Measurements from ENCODE around the gene TTLL3. TPM values are rescaled to one million over a fixed set of nuclear protein-coding genes. Genes with fewer than 3 reads are reported as not detected.
A peak's percentile ranks its signal among the peaks of the same experiment; 100 is the strongest.
"Not testable (repeated sequence)": the region's sequence is repeated elsewhere in the genome, so short reads cannot be mapped to it uniquely, and the experiment has no call there.

Gene TTLL3
- total RNA-seq, 5 donors from 2014 or later (not counting 1 experiment from before 2014, with no cell fraction given), result 59.8 to 94.9 (median 67.4) TPM

GRCh38 chr3:9869955-9870354 lies 59.9 kb downstream of the TTLL3 start:
- CTCF ChIA-PET, result no interaction called here

GRCh38 chr3:9870978-9871377 lies 60.9 kb downstream of the TTLL3 start:
- Mint-ChIP-seq H3K36me3 (no peaks in the 10 kb centered on the region), H3K4me3 (no peak overlapping the region), H3K9me3 (no peaks in the 10 kb centered on the region), H3K4me1 (no peaks in the 10 kb centered on the region), H3K27me3 (no peaks in the 10 kb centered on the region), H3K27ac (no peak overlapping the region)
- Histone ChIP-seq H3K36me3 (ENCODE audit: control insufficient read depth in 2 of 2, extremely low read depth in 1 of 2, insufficient read depth in 1 of 2, low read length in 1 of 2) (no peaks in the 10 kb centered on the region), H3K27me3 (replicated peaks in 1 of 2; ENCODE audit: control insufficient read depth in 2 of 2, extremely low read depth in 1 of 2, insufficient read depth in 2 of 2, low read length in 1 of 2) (no peaks in the 10 kb centered on the region), H3K4me1 (ENCODE audit: control insufficient read depth in 1 of 2, extremely low read depth in 1 of 2, insufficient read depth in 2 of 2, low read length in 2 of 2) (no peaks in the 10 kb centered on the region), H3K4me3 (ENCODE audit: control insufficient read depth in 1 of 2, extremely low read depth in 1 of 2, low read length in 1 of 2) (no peak overlapping the region), H3K9me3 (no peaks in the 10 kb centered on the region), H3K27ac (ENCODE audit: low read length) (no peak overlapping the region)
- ChIA-PET CTCF (interaction anchor here in 1 of 2 donors (0.7 kb wide), 1 partner anchor 62 kb away, joined by 3 read pairs; no protein-coding TSS in a partner anchor), POLR2A (no interaction called here)
- ATAC-seq (replicated peaks in 1 of 4) (no peak), DNase-seq (no peak)
- WGBS (ENCODE audit: insufficient coverage), result no CpG with 5 or more reads among the region's 1 CpG

More at GRCh38 chr3:9869955-9870354, 59.9 kb downstream of the TTLL3 start:
- H3K4me3 Mint-ChIP-seq, result no peak overlapping the region
- H3K36me3 Mint-ChIP-seq, result no peaks in the 10 kb centered on the region
- POLR2A ChIA-PET, result no interaction called here
- no peak overlapping the region for H3K27ac Mint-ChIP-seq
- no peaks in the 10 kb centered on the region for H3K9me3 Mint-ChIP-seq
- WGBS (ENCODE audit: insufficient coverage), result 82% methylated on average over 3 of the region's 5 CpGs
- Histone ChIP-seq H3K4me1 (ENCODE audit: control insufficient read depth in 1 of 2, extremely low read depth in 1 of 2, insufficient read depth in 2 of 2, low read length in 2 of 2) (no peaks in the 10 kb centered on the region), H3K27me3 (replicated peaks in 1 of 2; ENCODE audit: control insufficient read depth in 2 of 2, extremely low read depth in 1 of 2, insufficient read depth in 2 of 2, low read length in 1 of 2) (no peaks in the 10 kb centered on the region), H3K4me3 (ENCODE audit: control insufficient read depth in 1 of 2, extremely low read depth in 1 of 2, low read length in 1 of 2) (no peak overlapping the region), H3K9me3 (no peaks in the 10 kb centered on the region), H3K36me3 (ENCODE audit: control insufficient read depth in 2 of 2, extremely low read depth in 1 of 2, insufficient read depth in 1 of 2, low read length in 1 of 2) (no peaks in the 10 kb centered on the region), H3K27ac (ENCODE audit: low read length) (no peak overlapping the region)
- no peak for ATAC-seq (replicated peaks in 1 of 4)
- no peaks in the 10 kb centered on the region for H3K4me1 Mint-ChIP-seq
- no peaks in the 10 kb centered on the region for H3K27me3 Mint-ChIP-seq
- no peak for DNase-seq

- H3K27ac ChIP-seq (ENCODE audit: low read length); ATAC-seq (replicated peaks in 1 of 4); H3K9me3 ChIP-seq; H3K4me1 ChIP-seq (ENCODE audit: control insufficient read depth in 1 of 2, extremely low read depth in 1 of 2, insufficient read depth in 2 of 2, low read length in 2 of 2); H3K27ac Mint-ChIP-seq; H3K4me3 Mint-ChIP-seq; H3K36me3 ChIP-seq (ENCODE audit: control insufficient read depth in 2 of 2, extremely low read depth in 1 of 2, insufficient read depth in 1 of 2, low read length in 1 of 2); H3K27me3 Mint-ChIP-seq; CTCF ChIA-PET; H3K9me3 Mint-ChIP-seq; DNase-seq; H3K36me3 Mint-ChIP-seq; H3K4me3 ChIP-seq (ENCODE audit: control insufficient read depth in 1 of 2, extremely low read depth in 1 of 2, low read length in 1 of 2); H3K4me1 Mint-ChIP-seq; H3K27me3 ChIP-seq (replicated peaks in 1 of 2; ENCODE audit: control insufficient read depth in 2 of 2, extremely low read depth in 1 of 2, insufficient read depth in 2 of 2, low read length in 1 of 2): not testable (repeated sequence)
- POLR2A ChIA-PET, result interaction anchor here in 1 of 2 donors (0.6 kb wide), 1 partner anchor 11 kb away, joined by 4 read pairs; no protein-coding TSS in a partner anchor
- WGBS (ENCODE audit: insufficient coverage), result 86% methylated on average over 3 of the region's 5 CpGs
Observed at GRCh38 chr3:9872067-9872466, 62.0 kb downstream of the TTLL3 start.

DNA sequence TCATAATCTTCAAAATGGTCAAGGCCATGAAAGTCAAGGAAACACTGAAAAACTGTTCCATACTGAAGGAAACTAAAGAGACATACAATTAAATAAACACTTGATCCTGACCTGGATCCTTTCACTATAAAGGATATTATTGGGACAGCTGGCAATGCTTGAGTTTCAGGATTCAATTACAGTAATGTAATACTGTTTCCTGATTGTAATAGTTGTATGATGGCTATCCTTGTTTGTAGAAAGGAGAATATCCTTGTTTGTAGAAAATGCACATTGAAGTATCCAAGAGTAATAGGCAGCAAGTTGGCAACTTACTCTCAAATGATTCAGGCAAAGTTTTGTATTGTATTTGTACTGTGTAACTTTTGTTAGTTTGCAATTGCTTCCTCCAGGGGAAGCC lies 65.4 kb downstream of the TTLL3 start:
- H3K9me3 Mint-ChIP-seq, result no peaks in the 10 kb centered on the region
- H3K9me3 ChIP-seq, result no peaks in the 10 kb centered on the region
- H3K4me3 ChIP-seq (ENCODE audit: control insufficient read depth in 1 of 2, extremely low read depth in 1 of 2, low read length in 1 of 2), result no peak overlapping the region
- ATAC-seq (replicated peaks in 1 of 4), result no peak
- H3K27ac ChIP-seq (ENCODE audit: low read length), result no peak overlapping the region
- no peak overlapping the region for H3K4me3 Mint-ChIP-seq
- peaks cover 0 to 12% of the 10 kb centered on the region in 2 experiments for H3K27me3 ChIP-seq (replicated peaks in 1 of 2; ENCODE audit: control insufficient read depth in 2 of 2, extremely low read depth in 1 of 2, insufficient read depth in 2 of 2, low read length in 1 of 2)
- H3K36me3 Mint-ChIP-seq, result no peaks in the 10 kb centered on the region
- no peaks in the 10 kb centered on the region for H3K4me1 ChIP-seq (ENCODE audit: control insufficient read depth in 1 of 2, extremely low read depth in 1 of 2, insufficient read depth in 2 of 2, low read length in 2 of 2)
- no peak overlapping the region for H3K27ac Mint-ChIP-seq
- H3K4me1 Mint-ChIP-seq, result no peaks in the 10 kb centered on the region
- no peaks in the 10 kb centered on the region for H3K27me3 Mint-ChIP-seq
- ChIA-PET POLR2A (interaction anchor here in 1 of 2 donors (0.6 kb wide), 1 partner anchor 36 kb away, joined by 3 read pairs; no protein-coding TSS in a partner anchor), CTCF (no interaction called here)
- DNase-seq, result no peak
- no peaks in the 10 kb centered on the region for H3K36me3 ChIP-seq (ENCODE audit: control insufficient read depth in 2 of 2, extremely low read depth in 1 of 2, insufficient read depth in 1 of 2, low read length in 1 of 2)

DNA sequence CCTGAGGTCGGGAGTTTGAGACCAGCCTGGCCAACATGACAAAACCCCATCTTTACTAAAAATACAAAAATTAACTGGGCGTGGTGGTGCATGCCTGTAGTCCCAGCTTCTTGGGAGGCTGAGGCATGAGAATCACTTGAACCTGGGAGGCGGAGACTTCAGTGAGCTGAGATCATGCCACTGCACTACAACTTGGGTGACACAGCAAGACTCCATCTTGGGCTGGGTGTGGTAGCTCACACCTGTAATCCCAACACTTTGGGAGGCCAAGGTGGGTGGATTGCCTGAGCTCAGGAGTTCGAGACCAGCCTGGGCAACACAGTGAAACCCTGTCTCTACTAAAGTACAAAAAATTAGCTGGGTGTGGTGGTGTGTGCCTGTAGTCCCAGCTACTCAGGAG lies 66.2 kb downstream of the TTLL3 start:
- H3K27me3 Mint-ChIP-seq; H3K27ac Mint-ChIP-seq; H3K4me3 ChIP-seq (ENCODE audit: control insufficient read depth in 1 of 2, extremely low read depth in 1 of 2, low read length in 1 of 2); H3K4me1 ChIP-seq (ENCODE audit: control insufficient read depth in 1 of 2, extremely low read depth in 1 of 2, insufficient read depth in 2 of 2, low read length in 2 of 2); H3K4me3 Mint-ChIP-seq; CTCF ChIA-PET; DNase-seq; POLR2A ChIA-PET; H3K36me3 Mint-ChIP-seq; H3K27ac ChIP-seq (ENCODE audit: low read length); ATAC-seq (replicated peaks in 1 of 4); H3K36me3 ChIP-seq (ENCODE audit: control insufficient read depth in 2 of 2, extremely low read depth in 1 of 2, insufficient read depth in 1 of 2, low read length in 1 of 2); H3K4me1 Mint-ChIP-seq; H3K9me3 ChIP-seq; H3K9me3 Mint-ChIP-seq: not testable (repeated sequence)
- 100% methylated on average over 1 of the region's 4 CpGs for WGBS (ENCODE audit: insufficient coverage)
- peaks cover 0 to 12% of the 10 kb centered on the region in 2 experiments for H3K27me3 ChIP-seq (replicated peaks in 1 of 2; ENCODE audit: control insufficient read depth in 2 of 2, extremely low read depth in 1 of 2, insufficient read depth in 2 of 2, low read length in 1 of 2)

DNA sequence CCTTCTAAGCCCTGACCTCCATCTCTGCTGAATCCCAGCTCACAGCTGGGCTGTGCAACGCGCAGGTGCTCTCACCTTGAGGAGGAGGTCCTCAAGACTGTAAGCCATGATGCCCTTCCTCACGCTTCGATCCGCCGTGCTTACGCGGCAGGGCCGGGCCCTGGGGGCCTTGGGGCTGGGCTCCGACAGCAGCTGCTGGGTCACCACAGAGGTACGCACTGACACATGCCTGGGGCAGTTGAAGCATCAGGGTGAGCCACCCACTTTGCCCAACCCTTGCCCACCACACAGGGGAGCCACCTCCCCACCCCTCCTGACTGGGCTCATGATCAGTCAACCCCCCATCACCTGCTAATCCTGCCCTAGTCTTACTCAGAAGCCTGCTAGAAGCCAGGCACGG lies 66.9 kb downstream of the TTLL3 start:
- CTCF ChIA-PET, result interaction anchor here in 1 of 2 donors (0.7 kb wide), 1 partner anchor 577 kb away, joined by 12 read pairs; no protein-coding TSS in a partner anchor
- Histone ChIP-seq H3K27me3 (replicated peaks in 1 of 2; ENCODE audit: control insufficient read depth in 2 of 2, extremely low read depth in 1 of 2, insufficient read depth in 2 of 2, low read length in 1 of 2) (peaks cover 0 to 12% of the 10 kb centered on the region in 2 experiments), H3K4me3 (ENCODE audit: control insufficient read depth in 1 of 2, extremely low read depth in 1 of 2, low read length in 1 of 2) (no peak overlapping the region), H3K9me3 (no peaks in the 10 kb centered on the region), H3K36me3 (ENCODE audit: control insufficient read depth in 2 of 2, extremely low read depth in 1 of 2, insufficient read depth in 1 of 2, low read length in 1 of 2) (no peaks in the 10 kb centered on the region), H3K4me1 (ENCODE audit: control insufficient read depth in 1 of 2, extremely low read depth in 1 of 2, insufficient read depth in 2 of 2, low read length in 2 of 2) (no peaks in the 10 kb centered on the region), H3K27ac (ENCODE audit: low read length) (no peak overlapping the region)
- no peaks in the 10 kb centered on the region for H3K36me3 Mint-ChIP-seq
- no peaks in the 10 kb centered on the region for H3K9me3 Mint-ChIP-seq
- H3K4me1 Mint-ChIP-seq, result no peaks in the 10 kb centered on the region
- no peak for DNase-seq
- ATAC-seq (replicated peaks in 1 of 4), result peak in 1 of 4 experiments; percentile 20
- 97% methylated on average over 12 of the region's 12 CpGs for WGBS (ENCODE audit: insufficient coverage)
- no peak overlapping the region for H3K4me3 Mint-ChIP-seq
- no peak overlapping the region for H3K27ac Mint-ChIP-seq
- H3K27me3 Mint-ChIP-seq, result no peaks in the 10 kb centered on the region
- POLR2A ChIA-PET, result no interaction called here

DNA sequence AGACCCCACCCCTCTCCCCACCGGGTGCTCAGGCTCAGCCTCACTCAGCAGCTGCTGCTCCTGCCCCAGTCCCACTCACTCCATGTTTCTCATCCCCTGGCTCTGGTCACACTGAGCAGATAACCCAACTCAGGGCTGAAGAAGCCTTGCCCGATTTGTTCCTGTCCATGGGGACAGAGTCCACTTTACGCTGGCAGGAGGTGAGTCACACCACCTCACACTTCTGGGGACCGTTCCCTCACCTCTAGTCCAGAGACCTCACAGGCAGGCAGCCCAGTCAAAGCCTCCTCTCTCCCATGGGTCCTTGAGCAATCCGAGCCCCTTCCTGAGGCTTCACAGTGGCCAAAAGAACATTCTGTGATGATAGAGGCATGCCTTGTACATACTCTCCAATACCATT lies 68.6 kb downstream of the TTLL3 start:
- H3K27me3 ChIP-seq (replicated peaks in 1 of 2; ENCODE audit: control insufficient read depth in 2 of 2, extremely low read depth in 1 of 2, insufficient read depth in 2 of 2, low read length in 1 of 2), result peaks cover 0 to 12% of the 10 kb centered on the region in 2 experiments
- POLR2A ChIA-PET, result interaction anchor here in 1 of 2 donors (0.6 kb wide), 1 partner anchor 933 kb away, joined by 5 read pairs; no protein-coding TSS in a partner anchor
- DNase-seq, result no peak
- CTCF ChIA-PET, result no interaction called here
- Mint-ChIP-seq H3K36me3 (no peaks in the 10 kb centered on the region), H3K4me1 (no peaks in the 10 kb centered on the region), H3K4me3 (no peak overlapping the region), H3K27ac (no peak overlapping the region), H3K27me3 (no peaks in the 10 kb centered on the region), H3K9me3 (no peaks in the 10 kb centered on the region)
- no peaks in the 10 kb centered on the region for H3K36me3 ChIP-seq (ENCODE audit: control insufficient read depth in 2 of 2, extremely low read depth in 1 of 2, insufficient read depth in 1 of 2, low read length in 1 of 2)
- no peaks in the 10 kb centered on the region for H3K4me1 ChIP-seq (ENCODE audit: control insufficient read depth in 1 of 2, extremely low read depth in 1 of 2, insufficient read depth in 2 of 2, low read length in 2 of 2)
- H3K9me3 ChIP-seq, result no peaks in the 10 kb centered on the region
- no peak overlapping the region for H3K4me3 ChIP-seq (ENCODE audit: control insufficient read depth in 1 of 2, extremely low read depth in 1 of 2, low read length in 1 of 2)
- no peak overlapping the region for H3K27ac ChIP-seq (ENCODE audit: low read length)
- ATAC-seq (replicated peaks in 1 of 4), result no peak
- 85% methylated on average over 3 of the region's 5 CpGs for WGBS (ENCODE audit: insufficient coverage)

All from T-cell (primary cell).